Mucosa of descending colon (tissue), 3 donors: ENCODE data around the gene GAD1. TPM values are rescaled to one million over a fixed set of nuclear protein-coding genes. Genes with fewer than 3 reads are reported as not detected.
A peak's percentile ranks its signal among the peaks of the same experiment; 100 is the strongest.

Experiments
- ATAC-seq: fragments of 200-7000 bp; cut with Tn5 transposase; one replicate; pipeline ENCODE4 v1.9.1; 2020; ENCODE audit warnings: mild to moderate bottlenecking, moderate library complexity
- DNase-seq, 3 donors: peaks; one replicate each; pipeline ENCODE4 v3.0.0-alpha.2; 2020
- H3K36me3 ChIP-seq: fragments of 200-600 bp; one replicate; pipeline ENCODE4 v1.8.0; 2021; ENCODE audit warnings: low read depth, mild to moderate bottlenecking
- H3K4me1 ChIP-seq: fragments of 200-600 bp; one replicate; pipeline ENCODE4 v1.8.0; 2021; ENCODE audit warnings: low read depth, mild to moderate bottlenecking
- H3K4me3 ChIP-seq: fragments of 200-600 bp; one replicate; pipeline ENCODE4 v1.8.0; 2021; ENCODE audit warnings: mild to moderate bottlenecking
- H3K9me3 ChIP-seq: fragments of 200-600 bp; one replicate; pipeline ENCODE4 v1.8.0; 2021; ENCODE audit warnings: mild to moderate bottlenecking
- intact Hi-C, 2 donors: fragments of 100-400 bp; cut with DNase I in 1 of 2; cut with micrococcal nuclease in 1 of 2; formaldehyde crosslinking; loops; one replicate each; pipeline versions ENCODE4 v1.11.0 to v1.11.1; 2022; cut with DNase I, micrococcal nuclease
- total RNA-seq, 3 donors: library from RNA; stranded (reverse); fragmentation: NEBNext Ultra II Directional in 2 of 3; extraction: Animal tissue kit (Norgen Biotek cat#: 25700) in 2 of 3; gene quantifications; one replicate each; pipeline versions ENCODE4 v1.2.1 to v1.2.4, GENCODE V29; 2021 to 2023
- TF ChIP-seq, protein P1 (sequence below): fragments of 200-600 bp; IDR thresholded peaks from one replicate; pipeline ENCODE4 v1.8.0; 2022; ENCODE audit warnings: antibody characterized with exemption, mild to moderate bottlenecking
- donor health status: DM: no; HTN: no; CAD: no; lungs with moderate emphysema.
- donor health status: DM: no; HTN: no; CAD: no.
- donor health status: DM: no; HTN: yes; CAD: no.

The GAD1 gene
- total RNA-seq, 3 donors from 2014 or later, result 0.58 TPM; not detected in 2

DNA sequence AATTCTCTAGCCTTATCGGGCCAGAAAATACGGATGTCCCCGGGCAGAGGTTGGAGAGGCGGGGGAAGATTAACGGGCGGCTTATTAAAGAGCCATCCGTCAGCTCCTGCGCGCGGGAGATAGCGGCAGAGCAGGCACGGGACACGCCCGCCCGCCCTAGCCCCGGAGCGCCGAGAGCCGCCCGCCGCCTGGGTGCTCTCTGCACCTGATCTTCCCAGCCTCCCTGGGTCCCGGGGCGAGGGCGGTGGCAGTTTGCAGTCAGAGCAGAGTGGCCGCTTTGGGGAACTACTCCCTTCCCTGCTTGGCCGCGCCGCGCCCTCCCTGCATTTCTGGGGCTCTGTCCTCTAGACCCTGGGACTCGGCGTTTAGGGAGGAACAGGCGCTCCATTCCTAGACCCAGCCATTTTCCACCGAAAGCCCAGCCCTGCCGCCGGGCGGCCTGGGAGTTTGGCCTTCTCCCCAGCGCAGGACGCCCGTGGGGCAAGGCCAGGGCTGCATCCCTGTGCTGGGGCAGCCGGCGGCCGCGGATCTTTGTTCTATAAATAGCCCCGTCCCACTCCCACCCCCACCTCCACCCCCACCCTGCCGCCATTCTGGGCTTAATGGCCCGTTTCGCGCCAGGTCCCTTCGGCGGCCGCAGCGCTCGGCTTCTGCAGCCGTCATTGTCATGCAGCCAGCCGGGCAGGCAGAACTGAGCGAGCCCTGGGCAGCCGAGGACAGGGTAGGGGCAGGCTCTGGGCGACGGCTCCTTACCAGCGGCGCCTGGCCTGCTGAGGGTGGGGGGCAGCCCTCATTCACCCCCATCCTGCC, 6.6 kb downstream of the GAD1 start:
- DNase-seq (peak in 1 of 3 donors; percentile 34), ATAC-seq (peak; percentile 34)
- H3K36me3 ChIP-seq, result no peaks in the 10 kb centered on the region
- peaks cover 25% of the 10 kb centered on the region for H3K4me1 ChIP-seq
- no peak overlapping the region for H3K4me3 ChIP-seq
- intact Hi-C loops, result no loop called here
- no peaks in the 10 kb centered on the region for H3K9me3 ChIP-seq
- TF ChIP-seq, protein P1, sequence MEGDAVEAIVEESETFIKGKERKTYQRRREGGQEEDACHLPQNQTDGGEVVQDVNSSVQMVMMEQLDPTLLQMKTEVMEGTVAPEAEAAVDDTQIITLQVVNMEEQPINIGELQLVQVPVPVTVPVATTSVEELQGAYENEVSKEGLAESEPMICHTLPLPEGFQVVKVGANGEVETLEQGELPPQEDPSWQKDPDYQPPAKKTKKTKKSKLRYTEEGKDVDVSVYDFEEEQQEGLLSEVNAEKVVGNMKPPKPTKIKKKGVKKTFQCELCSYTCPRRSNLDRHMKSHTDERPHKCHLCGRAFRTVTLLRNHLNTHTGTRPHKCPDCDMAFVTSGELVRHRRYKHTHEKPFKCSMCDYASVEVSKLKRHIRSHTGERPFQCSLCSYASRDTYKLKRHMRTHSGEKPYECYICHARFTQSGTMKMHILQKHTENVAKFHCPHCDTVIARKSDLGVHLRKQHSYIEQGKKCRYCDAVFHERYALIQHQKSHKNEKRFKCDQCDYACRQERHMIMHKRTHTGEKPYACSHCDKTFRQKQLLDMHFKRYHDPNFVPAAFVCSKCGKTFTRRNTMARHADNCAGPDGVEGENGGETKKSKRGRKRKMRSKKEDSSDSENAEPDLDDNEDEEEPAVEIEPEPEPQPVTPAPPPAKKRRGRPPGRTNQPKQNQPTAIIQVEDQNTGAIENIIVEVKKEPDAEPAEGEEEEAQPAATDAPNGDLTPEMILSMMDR, result no peak

GRCh38 chr2:170823898-170824215, 7.2 kb downstream of the GAD1 start:
- intact Hi-C loops, result no loop called here
- TF ChIP-seq, protein P1, result no peak
- Histone ChIP-seq H3K4me3 (no peak overlapping the region), H3K36me3 (no peaks in the 10 kb centered on the region), H3K9me3 (no peaks in the 10 kb centered on the region), H3K4me1 (peaks cover 21% of the 10 kb centered on the region)
- DNase-seq, result no peak
- no peak for ATAC-seq

- DNase-seq, result no peak
- Histone ChIP-seq H3K9me3 (no peaks in the 10 kb centered on the region), H3K4me3 (no peak overlapping the region), H3K36me3 (no peaks in the 10 kb centered on the region), H3K4me1 (peaks cover 19% of the 10 kb centered on the region)
- ATAC-seq, result no peak
- intact Hi-C loops, result no loop called here
- TF ChIP-seq, protein P1, result no peak
These were observed 7.9 kb downstream of the GAD1 start for GRCh38 chr2:170824526-170825015.

GRCh38 chr2:170827841-170828532, 11.3 kb downstream of the GAD1 start:
- intact Hi-C loops, result no loop called here
- ATAC-seq (no peak), DNase-seq (no peak)
- TF ChIP-seq, protein P1, result no peak
- Histone ChIP-seq H3K36me3 (no peaks in the 10 kb centered on the region), H3K4me3 (no peak overlapping the region), H3K4me1 (peaks cover 5% of the 10 kb centered on the region), H3K9me3 (no peaks in the 10 kb centered on the region)

- ATAC-seq (no peak), DNase-seq (no peak)
- intact Hi-C loops, result no loop called here
- H3K36me3 ChIP-seq, result no peaks in the 10 kb centered on the region
- no peaks in the 10 kb centered on the region for H3K9me3 ChIP-seq
- no peaks in the 10 kb centered on the region for H3K4me1 ChIP-seq
- TF ChIP-seq, protein P1, result no peak
- no peak overlapping the region for H3K4me3 ChIP-seq
These were observed 11.8 kb downstream of the GAD1 start for GRCh38 chr2:170828533-170828916.
